Measurements from ENCODE around the gene PSD. TPM values are rescaled to one million over a fixed set of nuclear protein-coding genes. Genes with fewer than 3 reads are reported as not detected.
A peak's percentile ranks its signal among the peaks of the same experiment; 100 is the strongest.

The PSD gene
- total and polyA plus RNA-seq, 2 donors from 2014 or later = 1.2 to 2.2 TPM

DNA sequence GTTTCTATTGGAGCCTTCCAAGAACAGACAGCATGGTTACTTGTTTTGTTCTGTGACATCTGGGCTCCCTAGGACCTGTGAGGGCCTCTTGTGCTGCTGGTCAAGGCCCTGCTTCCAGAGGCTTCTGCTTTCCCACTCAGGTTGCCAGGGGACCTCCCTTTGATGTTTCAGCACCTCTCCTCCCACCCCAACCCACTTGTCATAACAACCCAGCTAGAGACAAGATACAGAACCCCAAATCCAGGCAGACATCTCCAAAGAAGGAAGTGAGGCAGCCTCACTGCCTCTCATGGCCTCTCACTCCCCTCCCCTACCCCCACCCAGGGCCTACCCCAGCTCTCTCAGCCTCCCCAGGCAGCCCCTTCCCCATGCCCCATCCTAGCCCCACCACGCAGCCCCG lies 11.8 kb downstream of the PSD start:
- H3K4me3 ChIP-seq (ENCODE audit: low read length in 3 of 3) = no peak overlapping the region
- H3K4me1 ChIP-seq (ENCODE audit: control insufficient read depth in 2 of 3, insufficient read depth in 2 of 3, low read depth in 1 of 3, low read length in 3 of 3) = peaks cover 0 to 3% (median 0%) of the 10 kb centered on the region in 3 donors
- H3K9me3 ChIP-seq (ENCODE audit: control insufficient read depth in 2 of 3, insufficient read depth in 1 of 3, low read length in 3 of 3) = no peaks in the 10 kb centered on the region
- no peak overlapping the region for H3K9ac ChIP-seq (ENCODE audit: low read length in 3 of 3)
- H3K36me3 ChIP-seq (ENCODE audit: control insufficient read depth in 2 of 3, insufficient read depth in 3 of 3, low read length in 3 of 3) = no peaks in the 10 kb centered on the region
- TF ChIP-seq CTCF (IDR thresholded peaks at IDR 0.05; ENCODE audit: borderline replicate concordance, extremely low read depth, insufficient read depth) = no peak
- peaks cover 2% of the 10 kb centered on the region for H3K27me3 ChIP-seq (ENCODE audit: control insufficient read depth, insufficient read depth, low read length)
- FAIRE-seq (no peak), DNase-seq (peak in 1 of 5 donors; percentile 44)
- intact Hi-C loops (cut with DNase I) = no loop called here
- H3K27ac ChIP-seq (ENCODE audit: low read depth in 2 of 2, low read length in 2 of 2) = no peak overlapping the region

DNA sequence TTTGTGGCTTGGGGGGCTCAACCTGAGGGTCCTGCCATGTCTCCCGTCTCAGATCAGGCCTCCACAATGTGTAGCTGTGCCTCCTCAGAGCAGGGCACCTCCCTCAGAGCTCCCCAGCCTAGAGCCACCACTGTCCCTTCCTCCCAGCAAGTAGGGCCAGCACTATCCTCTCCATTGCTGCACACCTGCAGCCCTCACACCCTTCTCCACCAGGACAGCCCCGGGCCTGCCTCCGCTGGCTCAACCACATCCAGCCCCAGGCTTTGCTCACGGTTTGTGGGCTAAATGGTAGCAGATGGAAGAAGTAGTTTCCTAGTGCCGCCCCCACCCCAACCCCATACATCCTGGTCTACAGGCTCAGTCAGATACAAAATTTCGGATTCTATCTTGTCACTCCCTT lies 13.0 kb downstream of the PSD start:
- H3K27me3 ChIP-seq (ENCODE audit: control insufficient read depth, insufficient read depth, low read length) = no peaks in the 10 kb centered on the region
- peaks cover 0 to 3% (median 0%) of the 10 kb centered on the region in 3 donors for H3K4me1 ChIP-seq (ENCODE audit: control insufficient read depth in 2 of 3, insufficient read depth in 2 of 3, low read depth in 1 of 3, low read length in 3 of 3)
- H3K9me3 ChIP-seq (ENCODE audit: control insufficient read depth in 2 of 3, insufficient read depth in 1 of 3, low read length in 3 of 3) = no peaks in the 10 kb centered on the region
- no peak for TF ChIP-seq CTCF (IDR thresholded peaks at IDR 0.05; ENCODE audit: borderline replicate concordance, extremely low read depth, insufficient read depth)
- no peak overlapping the region for H3K27ac ChIP-seq (ENCODE audit: low read depth in 2 of 2, low read length in 2 of 2)
- DNase-seq (peak in 1 of 5 donors; percentile 61), FAIRE-seq (no peak)
- intact Hi-C loops (cut with DNase I) = no loop called here
- no peak overlapping the region for H3K9ac ChIP-seq (ENCODE audit: low read length in 3 of 3)
- H3K36me3 ChIP-seq (ENCODE audit: control insufficient read depth in 2 of 3, insufficient read depth in 3 of 3, low read length in 3 of 3) = no peaks in the 10 kb centered on the region
- no peak overlapping the region for H3K4me3 ChIP-seq (ENCODE audit: low read length in 3 of 3)

- no peak overlapping the region for H3K27ac ChIP-seq (ENCODE audit: low read depth in 2 of 2, low read length in 2 of 2)
- intact Hi-C loops (cut with DNase I) = no loop called here
- H3K4me1 ChIP-seq (ENCODE audit: control insufficient read depth in 2 of 3, insufficient read depth in 2 of 3, low read depth in 1 of 3, low read length in 3 of 3) = peaks cover 0 to 3% (median 0%) of the 10 kb centered on the region in 3 donors
- DNase-seq (peak in 1 of 5 donors; percentile 78), FAIRE-seq (no peak)
- TF ChIP-seq CTCF (IDR thresholded peaks at IDR 0.05; ENCODE audit: borderline replicate concordance, extremely low read depth, insufficient read depth) = no peak
- H3K9ac ChIP-seq (ENCODE audit: low read length in 3 of 3) = no peak overlapping the region
- no peaks in the 10 kb centered on the region for H3K36me3 ChIP-seq (ENCODE audit: control insufficient read depth in 2 of 3, insufficient read depth in 3 of 3, low read length in 3 of 3)
- no peak overlapping the region for H3K4me3 ChIP-seq (ENCODE audit: low read length in 3 of 3)
- no peaks in the 10 kb centered on the region for H3K27me3 ChIP-seq (ENCODE audit: control insufficient read depth, insufficient read depth, low read length)
- H3K9me3 ChIP-seq (ENCODE audit: control insufficient read depth in 2 of 3, insufficient read depth in 1 of 3, low read length in 3 of 3) = no peaks in the 10 kb centered on the region
Observed at GRCh38 chr10:102405108-102405571, 13.4 kb downstream of the PSD start.

Data from kidney (tissue), 14 donors.